ENCODE results near the gene SHISAL2B.
"Not testable (repeated sequence)": the region's sequence is repeated elsewhere in the genome, so short reads cannot be mapped to it uniquely, and the experiment has no call there.

The SHISAL2B gene

DNA sequence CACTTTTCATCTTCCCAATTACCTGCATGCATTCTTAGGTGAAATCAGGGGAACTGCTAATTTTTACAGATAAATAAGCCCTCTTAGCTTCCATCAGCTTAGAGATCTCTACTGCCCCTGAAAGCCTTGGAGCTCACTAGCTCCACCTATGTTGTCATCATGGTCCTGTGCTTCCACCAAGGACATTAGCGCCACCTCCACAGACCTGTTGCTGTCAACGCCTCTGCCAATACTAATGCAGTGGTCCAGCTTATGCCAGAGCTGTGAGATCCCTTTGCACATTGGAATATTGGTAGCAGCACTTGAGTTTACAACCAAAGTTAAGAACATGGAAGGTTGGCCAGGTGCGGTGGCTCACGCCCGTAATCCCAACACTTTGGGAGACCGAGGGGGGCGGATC is 7.7 kb upstream of the SHISAL2B start:
- H3K27ac ChIP-seq = no peak overlapping the region
- no peak for TF ChIP-seq ZFX (IDR thresholded peaks at IDR 0.05)
- peak; percentile 43 for TF ChIP-seq CTCF (conservative IDR thresholded peaks at IDR 0.05)

DNA sequence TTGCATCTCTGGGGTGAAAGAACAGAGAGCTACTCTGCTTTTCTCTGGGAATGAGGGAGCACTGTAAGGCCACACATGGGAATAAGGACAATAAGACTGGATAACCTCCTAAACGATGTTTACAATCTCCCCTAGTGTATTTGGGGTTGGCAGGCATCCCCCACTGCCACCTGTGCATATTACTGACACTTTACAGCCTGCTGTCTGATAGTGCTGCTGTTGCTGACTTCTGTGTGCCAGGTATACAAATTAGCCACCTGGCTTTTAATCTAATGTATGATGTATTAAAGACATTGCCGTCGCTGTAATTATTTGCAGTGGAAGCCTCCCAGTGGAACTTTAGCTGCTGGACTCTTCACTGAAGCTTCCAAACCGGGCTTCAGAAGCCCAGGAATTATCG is 4.4 kb upstream of the SHISAL2B start:
- H3K27ac ChIP-seq = no peak overlapping the region
- TF ChIP-seq CTCF (conservative IDR thresholded peaks at IDR 0.05) (no peak), ZFX (IDR thresholded peaks at IDR 0.05) (no peak)

DNA sequence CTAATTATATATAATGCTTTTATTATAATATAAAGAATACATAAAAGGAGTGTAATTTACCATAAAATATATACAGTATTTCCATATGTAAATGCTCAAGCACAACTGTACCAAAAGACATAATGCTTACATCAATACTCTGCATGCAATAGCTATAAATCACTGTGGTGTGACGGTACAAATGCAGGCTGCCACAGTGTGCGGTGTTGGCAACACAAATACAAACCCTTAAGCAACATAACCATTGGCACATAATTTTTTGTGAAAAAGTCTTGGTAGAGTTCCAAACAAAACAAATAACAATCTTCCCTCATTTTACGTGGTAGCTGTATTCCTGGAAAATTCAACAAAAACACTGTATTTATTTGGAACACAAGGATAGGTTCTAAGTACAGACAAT is 1.9 kb upstream of the SHISAL2B start:
- TF ChIP-seq CTCF (conservative IDR thresholded peaks at IDR 0.05) = no peak
- no peak for TF ChIP-seq ZFX (IDR thresholded peaks at IDR 0.05)
- no peak overlapping the region for H3K27ac ChIP-seq

GRCh38 chr5:64688965-64689364 is 1.3 kb upstream of the SHISAL2B start:
- H3K27ac ChIP-seq = no peak overlapping the region
- TF ChIP-seq CTCF (conservative IDR thresholded peaks at IDR 0.05) (no peak), ZFX (IDR thresholded peaks at IDR 0.05) (no peak)

GRCh38 chr5:64690104-64690416 is 243 bp upstream of the SHISAL2B start:
- no peak overlapping the region for H3K27ac ChIP-seq
- TF ChIP-seq CTCF (conservative IDR thresholded peaks at IDR 0.05) = no peak
- TF ChIP-seq ZFX (IDR thresholded peaks at IDR 0.05) = no peak

- TF ChIP-seq CTCF (conservative IDR thresholded peaks at IDR 0.05) (no peak), ZFX (IDR thresholded peaks at IDR 0.05) (no peak)
- no peak overlapping the region for H3K27ac ChIP-seq
Observed at GRCh38 chr5:64691291-64691690, 988 bp downstream of the SHISAL2B start.

- TF ChIP-seq CTCF (conservative IDR thresholded peaks at IDR 0.05) (no peak), ZFX (IDR thresholded peaks at IDR 0.05) (no peak)
- no peak overlapping the region for H3K27ac ChIP-seq
Observed at GRCh38 chr5:64693636-64694035, 3.3 kb downstream of the SHISAL2B start.

GRCh38 chr5:64696414-64696813 is 6.1 kb downstream of the SHISAL2B start:
- H3K27ac ChIP-seq = not testable (repeated sequence)

Data from C4-2B (cell line).